ENCODE results near the gene BMP6.

- TF ChIP-seq MAX (IDR thresholded peaks at IDR 0.05) = no peak
- no peak for TF ChIP-seq CTCF (IDR thresholded peaks at IDR 0.05)
- no peak for TF ChIP-seq EP300 (IDR thresholded peaks at IDR 0.05)
- no peak for TF ChIP-seq NR3C1 (IDR thresholded peaks at IDR 0.05)
- no peak for TF ChIP-seq MAZ (IDR thresholded peaks at IDR 0.05; ENCODE audit: borderline replicate concordance, low read depth, low read length)
- TF ChIP-seq EHF (CRISPR knock-in tag; IDR thresholded peaks at IDR 0.05) = no peak
- no peak; the same call in 1 of the 2 replicates for TF ChIP-seq PHF8 (IDR thresholded peaks at IDR 0.05; ENCODE audit: borderline replicate concordance, low read depth)
These were observed 184.4 kb downstream of the BMP6 start for GRCh38 chr6:7910298-7910653.
